ENCODE results near the gene SPECC1. TPM values are rescaled to one million over a fixed set of nuclear protein-coding genes. Genes with fewer than 3 reads are reported as not detected.

The SPECC1 gene
- total and polyA plus RNA-seq, 10 of the 15 experiments (the other 5 are each of a cell fraction or from before 2014, with no cell fraction given): 6.4 to 40.6 (median 23.9) TPM

- TF ChIP-seq ZNF592 (IDR thresholded peaks at IDR 0.05): no peak
- no peak for TF ChIP-seq STAT1 (conservative IDR thresholded peaks at IDR 0.05)
- TF ChIP-seq RAD21 (IDR thresholded peaks at IDR 0.05; ENCODE audit: insufficient read depth, low read depth, low read length): no peak
- no peak for TF ChIP-seq FOXM1 (IDR thresholded peaks at IDR 0.05; ENCODE audit: low read depth, low read length)
Observed at GRCh38 chr17:20141198-20141972, 132.2 kb downstream of the SPECC1 start (continued).

GRCh38 chr17:20142268-20142667, 133.1 kb downstream of the SPECC1 start:
- in situ Hi-C loops (cut with MboI): no loop called here
- Histone ChIP-seq H3K9ac (ENCODE audit: control insufficient read depth, insufficient read depth, low read length) (no peak overlapping the region), H3K4me1 (ENCODE audit: control insufficient read depth, insufficient read depth, low read length) (no peaks in the 10 kb centered on the region), H3K27me3 (replicated peaks in 1 of 2; ENCODE audit: control insufficient read depth in 2 of 2, insufficient read depth in 2 of 2, low read length in 1 of 2) (no peaks in the 10 kb centered on the region), H3K36me3 (ENCODE audit: control insufficient read depth in 2 of 2, insufficient read depth in 2 of 2, low read length in 1 of 2) (no peaks in the 10 kb centered on the region), H3K4me3 (no peak overlapping the region), H3K27ac (ENCODE audit: control insufficient read depth, insufficient read depth) (no peak overlapping the region), H3K9me3 (replicated peaks; ENCODE audit: control insufficient read depth, insufficient read depth, low read length) (no peaks in the 10 kb centered on the region), H4K20me1 (ENCODE audit: control insufficient read depth, insufficient read depth) (no peaks in the 10 kb centered on the region), H3K79me2 (ENCODE audit: control insufficient read depth, insufficient read depth, low read length) (no peaks in the 10 kb centered on the region), H2AFZ (ENCODE audit: control insufficient read depth, low read depth, low read length) (no peak overlapping the region), H3K4me2 (ENCODE audit: control insufficient read depth, insufficient read depth) (no peak overlapping the region)
- FAIRE-seq (no peak), ATAC-seq (no peak), DNase-seq (ENCODE audit: low read depth, low spot score) (no peak)
- ChIA-PET RAD21 (ENCODE audit: unreplicated experiment) (no interaction called here), CTCF (no interaction called here), POLR2A (no interaction called here), SMC1A (ENCODE audit: uncharacterized antibody, unreplicated experiment) (no interaction called here)
- no TSS peak for BruUV-seq (replicated peaks)
- intact Hi-C loops (cut with micrococcal nuclease; ENCODE audit: unreplicated experiment): no loop called here
- WGBS (ENCODE audit: insufficient coverage, insufficient replicate concordance, low lambda C conversion rate, missing lambda C conversion rate): 89% methylated on average over 6 of the region's 6 CpGs
- TF ChIP-seq YY1 (IDR thresholded peaks at IDR 0.05; ENCODE audit: low read depth, low read length) (no peak), USF2 (IDR thresholded peaks at IDR 0.05; ENCODE audit: borderline replicate concordance, low read depth, low read length) (no peak), SP1 (IDR thresholded peaks at IDR 0.05; ENCODE audit: low read depth, low read length) (no peak), BHLHE40 (IDR thresholded peaks at IDR 0.05; ENCODE audit: borderline replicate concordance in 1 of 2, low read depth in 2 of 2, low read length in 1 of 2) (no peak), STAT3 (IDR thresholded peaks at IDR 0.05; ENCODE audit: low read depth, low read length) (no peak), CEBPZ (IDR thresholded peaks at IDR 0.05; ENCODE audit: low read depth, low read length) (no peak), PML (IDR thresholded peaks at IDR 0.05; ENCODE audit: low read length) (no peak), CREB1 (IDR thresholded peaks at IDR 0.05; ENCODE audit: low read depth) (no peak), HSF1 (IDR thresholded peaks at IDR 0.05; ENCODE audit: low read depth, low read length) (no peak)
